GM11168 (cell line): ENCODE results near the gene RAI1.

ENCODE experiments used
- in situ Hi-C: fragments of 300-500 bp; cut with MboI; formaldehyde crosslinking; loops from one replicate; pipeline ENCODE4 v1.12.0; 2022; ENCODE audit warnings: low sequenced_read_pairs; ENCODE audit not compliant: unreplicated experiment

Gene RAI1

GRCh38 chr17:17677299-17678040, 3.8 kb upstream of the RAI1 start:
- in situ Hi-C loops, result loop anchor here (25.0 kb wide), 1 partner anchor 360 kb away; the partner anchor contains the start of genes ATPAF2 and GID4

DNA sequence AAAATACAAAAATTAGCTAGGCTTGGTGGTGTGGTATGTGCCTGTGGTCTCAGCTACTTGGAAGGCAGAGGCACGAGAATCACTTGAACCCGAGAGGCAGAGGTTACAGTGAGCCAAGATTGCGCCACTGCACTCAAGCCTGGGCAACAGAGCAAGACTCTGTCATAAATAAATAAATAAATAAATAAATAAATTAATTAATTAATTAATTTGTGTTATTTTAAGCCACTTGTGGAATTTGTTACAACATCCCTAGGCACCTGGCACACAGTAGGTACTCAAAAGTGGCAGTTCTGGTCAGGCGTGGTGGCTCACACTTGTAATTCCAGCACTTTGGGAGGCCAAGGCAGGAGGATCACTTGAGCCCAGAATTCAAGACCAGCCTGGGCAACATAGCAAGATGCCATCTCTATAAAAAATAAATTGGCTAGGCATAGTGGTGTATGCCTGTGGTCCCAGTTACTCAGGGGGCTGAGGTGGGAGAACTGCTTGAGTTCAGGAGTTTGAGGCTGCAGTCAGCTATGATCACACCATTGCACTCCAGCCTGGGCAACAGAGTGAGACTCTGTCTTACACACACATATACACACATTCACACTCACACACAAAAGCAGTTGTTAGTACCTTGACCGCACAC, 3.1 kb upstream of the RAI1 start:
- in situ Hi-C loops, result loop anchor here (25.0 kb wide), 1 partner anchor 359 kb away; the partner anchor contains the start of genes ATPAF2 and GID4

GRCh38 chr17:17679243-17679642, 2.0 kb upstream of the RAI1 start:
- in situ Hi-C loops, result loop anchor here (25.0 kb wide), 1 partner anchor 358 kb away; the partner anchor contains the start of genes ATPAF2 and GID4

DNA sequence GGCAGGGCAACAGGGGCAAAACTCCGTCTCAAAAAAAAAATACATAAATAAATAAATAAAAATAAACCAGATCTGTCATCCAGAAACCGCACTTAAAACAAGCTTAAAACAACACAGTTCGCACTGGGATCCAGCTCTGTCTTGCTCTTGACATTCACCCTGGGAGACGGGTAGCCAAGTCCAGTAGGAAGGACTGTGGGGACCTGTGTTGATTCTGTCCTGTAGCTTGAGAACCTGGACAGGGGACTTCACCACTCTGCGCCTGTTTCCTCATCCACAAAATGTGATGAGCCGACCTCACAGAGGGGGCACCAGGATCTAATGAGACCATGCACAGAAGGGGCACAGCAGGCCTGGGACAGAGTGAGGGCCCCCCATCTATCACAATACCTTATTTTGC, 1.5 kb upstream of the RAI1 start:
- in situ Hi-C loops, result loop anchor here (5.0 to 25.0 kb wide), 2 partner anchors 178 to 358 kb away; partner anchors contain the start of genes ATPAF2 and GID4

GRCh38 chr17:17680477-17681186, 626 bp upstream of the RAI1 start:
- in situ Hi-C loops, result loop anchor here (5.0 to 25.0 kb wide), 2 partner anchors 177 to 357 kb away; partner anchors contain the start of genes ATPAF2 and GID4

- in situ Hi-C loops, result loop anchor here (5.0 to 25.0 kb wide), 2 partner anchors 175 to 355 kb away; partner anchors contain the start of genes ATPAF2 and GID4
Measured at GRCh38 chr17:17681744-17682292, 560 bp downstream of the RAI1 start.

DNA sequence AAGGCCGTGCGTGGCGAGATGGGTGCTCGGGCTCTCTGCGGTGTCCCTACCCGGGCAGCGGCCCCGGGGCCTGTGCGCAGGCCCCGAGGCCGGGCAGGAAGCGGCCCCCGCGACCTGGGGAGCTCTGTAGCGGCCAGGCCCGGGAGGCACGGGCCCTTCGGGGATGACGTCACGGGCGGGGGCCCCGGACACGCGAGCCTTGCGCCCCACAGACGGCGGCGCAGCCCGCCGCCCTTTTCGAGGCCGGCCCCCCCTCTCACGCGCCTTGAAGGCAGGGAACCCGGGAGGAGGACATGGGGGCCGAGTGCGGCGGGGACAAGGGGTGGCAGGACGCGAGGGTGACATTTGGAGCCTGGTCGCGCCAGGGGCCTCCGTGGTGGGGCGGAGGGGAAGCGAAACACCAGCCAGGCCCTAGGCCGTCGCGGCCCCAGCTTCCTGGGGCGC, 1.1 kb downstream of the RAI1 start:
- in situ Hi-C loops, result loop anchor here (5.0 to 25.0 kb wide), 2 partner anchors 175 to 355 kb away; partner anchors contain the start of genes ATPAF2 and GID4

DNA sequence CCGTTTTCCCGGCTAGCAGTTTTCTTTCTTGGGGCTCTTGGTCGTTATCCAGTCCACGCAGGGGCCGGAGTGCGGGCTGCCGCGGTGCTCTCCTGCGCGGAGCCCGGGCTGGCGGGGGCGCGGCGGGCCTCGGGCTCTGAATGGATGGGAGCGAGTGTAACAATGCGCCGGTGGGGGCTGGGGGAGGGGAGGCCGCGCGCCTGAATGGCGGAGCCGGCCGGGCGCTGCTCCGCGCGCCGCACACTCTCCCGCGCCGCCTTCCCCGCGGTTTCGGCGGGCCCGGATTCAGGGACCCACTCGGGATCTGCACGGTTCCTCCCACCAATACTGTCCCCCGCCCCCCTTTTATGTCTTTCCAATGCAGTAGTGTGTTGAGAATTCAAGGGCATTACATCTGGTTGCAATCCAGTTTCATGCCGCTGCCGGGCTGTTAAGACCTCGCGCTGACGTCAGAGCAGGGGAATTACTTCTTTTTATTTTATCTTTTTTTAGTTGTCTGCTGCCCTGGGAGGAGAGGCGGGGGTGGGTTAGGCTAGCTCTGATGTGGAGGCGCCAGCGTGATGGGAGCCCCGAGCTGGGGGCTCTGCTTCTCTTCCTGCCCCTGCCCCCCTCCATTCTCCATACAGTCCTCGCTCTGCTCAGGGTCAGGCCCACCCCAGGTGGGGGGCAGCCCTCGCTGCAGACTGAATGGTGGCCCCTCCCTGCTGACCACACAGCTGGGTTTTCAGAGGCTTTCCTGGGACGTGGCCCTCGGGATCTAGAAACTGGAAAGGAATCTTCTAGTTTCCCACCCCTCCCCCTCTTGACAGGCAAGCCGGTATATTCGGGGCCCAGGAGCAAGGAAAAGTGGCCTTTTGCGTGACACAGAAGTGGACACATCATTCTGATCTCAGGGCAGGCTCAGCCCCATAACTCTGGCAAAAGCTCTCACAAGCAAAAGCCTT, 1.8 kb downstream of the RAI1 start:
- in situ Hi-C loops, result loop anchor here (5.0 to 25.0 kb wide), 2 partner anchors 174 to 354 kb away; partner anchors contain the start of genes ATPAF2 and GID4

DNA sequence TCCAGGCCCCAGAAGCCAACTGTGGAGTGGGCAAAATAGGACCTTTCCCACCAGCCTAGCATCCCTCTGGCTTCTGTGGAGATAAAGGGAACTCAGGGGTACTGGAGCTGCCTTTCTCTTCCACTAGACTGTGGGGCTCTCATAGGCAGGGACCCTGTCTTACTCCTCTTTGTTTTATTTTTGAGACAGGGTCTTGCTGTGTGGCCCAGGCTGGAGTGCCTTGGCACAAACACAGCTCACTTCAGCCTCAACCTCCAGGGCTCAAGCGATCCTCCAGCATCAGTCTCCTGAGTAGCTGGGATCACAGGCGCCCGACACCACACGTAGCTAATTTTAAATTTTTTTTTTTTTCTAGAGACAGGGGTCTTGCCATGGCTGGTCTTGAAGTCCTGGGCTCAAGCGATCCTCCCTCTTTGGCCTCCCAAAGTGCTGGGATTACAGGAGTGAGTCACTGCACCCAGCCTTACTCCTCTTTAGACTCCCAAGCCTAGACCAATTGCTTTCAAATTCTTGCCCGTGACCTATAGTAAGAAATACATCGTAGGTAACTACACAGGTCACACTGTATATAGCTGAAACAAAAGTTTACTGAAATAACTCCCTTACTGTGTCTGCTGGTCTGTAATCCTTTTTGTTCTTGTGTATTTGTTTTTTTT, 2.6 kb downstream of the RAI1 start:
- in situ Hi-C loops, result loop anchor here (5.0 to 25.0 kb wide), 2 partner anchors 173 to 353 kb away; partner anchors contain the start of genes ATPAF2 and GID4

DNA sequence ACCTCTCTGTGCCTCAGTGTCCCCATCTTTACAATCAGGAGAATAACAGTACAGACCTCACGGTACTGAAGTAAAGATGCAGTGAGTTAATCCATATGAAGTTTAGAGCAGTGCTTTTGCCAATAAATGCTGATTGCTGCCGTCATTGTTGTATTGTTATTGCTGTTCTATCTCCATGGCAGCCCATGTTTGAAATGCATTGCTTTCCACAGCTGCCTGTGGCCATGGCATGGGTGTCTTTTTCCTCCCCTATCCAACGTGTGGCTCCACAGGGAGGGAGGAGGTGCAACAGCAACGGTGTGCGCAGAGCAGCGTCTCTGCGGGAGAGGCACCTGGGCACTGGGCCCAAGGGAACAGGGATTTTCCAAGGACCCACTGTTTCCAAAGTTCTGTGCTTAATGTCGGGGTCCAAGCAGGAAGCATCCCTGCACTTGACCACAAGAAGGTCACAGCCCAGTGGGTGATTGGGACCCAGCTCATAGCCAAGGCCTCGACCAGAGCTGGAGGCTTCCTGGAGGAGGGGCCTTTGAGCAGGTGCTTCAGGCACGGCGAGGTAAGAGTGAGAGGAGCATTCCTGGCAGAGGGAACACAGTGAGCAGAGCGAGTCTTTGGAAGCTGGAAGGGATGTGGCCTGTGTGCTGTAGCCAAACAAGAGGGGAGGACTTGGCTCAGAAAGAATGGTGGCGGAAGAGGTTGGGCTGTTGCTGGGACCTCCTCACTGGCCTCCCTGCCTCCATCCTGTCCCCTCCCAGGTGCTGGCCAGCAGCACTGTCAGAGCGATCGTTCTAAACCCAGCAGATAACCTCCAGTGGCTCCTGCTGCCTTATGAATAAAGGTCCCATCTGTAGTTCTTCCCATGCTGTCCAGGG, 3.9 kb downstream of the RAI1 start:
- in situ Hi-C loops, result loop anchor here (5.0 to 25.0 kb wide), 2 partner anchors 172 to 352 kb away; partner anchors contain the start of genes ATPAF2 and GID4

- in situ Hi-C loops, result loop anchor here (25.0 kb wide), 1 partner anchor 351 kb away; the partner anchor contains the start of genes ATPAF2 and GID4
Measured at GRCh38 chr17:17685775-17686291, 4.6 kb downstream of the RAI1 start.

- in situ Hi-C loops, result loop anchor here (25.0 kb wide), 1 partner anchor 348 kb away; the partner anchor contains the start of genes ATPAF2 and GID4
Measured at GRCh38 chr17:17689312-17689711, 8.1 kb downstream of the RAI1 start.

DNA sequence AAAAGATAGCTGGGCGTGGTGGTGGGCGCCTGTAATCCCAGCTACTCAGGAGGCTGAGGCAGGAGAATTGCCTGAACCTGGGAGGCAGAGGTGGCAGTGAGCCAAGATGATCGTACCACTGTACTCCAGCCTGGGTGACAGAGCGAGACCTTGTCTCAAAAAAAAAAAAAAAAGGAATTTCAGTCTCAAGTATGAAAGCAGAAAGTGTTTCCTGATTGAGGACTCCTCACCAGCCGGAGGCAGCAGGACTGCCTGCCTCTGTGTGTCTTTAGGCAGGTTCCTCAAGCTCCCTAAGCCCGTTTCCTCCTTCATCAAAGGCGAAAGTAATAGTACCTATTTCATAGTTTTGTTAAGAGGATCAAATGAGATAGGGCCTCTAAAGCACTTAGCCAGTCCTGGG, 9.0 kb downstream of the RAI1 start:
- in situ Hi-C loops, result loop anchor here (25.0 kb wide), 1 partner anchor 347 kb away; the partner anchor contains the start of genes ATPAF2 and GID4

- in situ Hi-C loops, result loop anchor here (25.0 kb wide), 1 partner anchor 346 kb away; the partner anchor contains the start of genes ATPAF2 and GID4
Measured at GRCh38 chr17:17691468-17692263, 10.4 kb downstream of the RAI1 start.

GRCh38 chr17:17692353-17693252, 11.3 kb downstream of the RAI1 start:
- in situ Hi-C loops, result loop anchor here (25.0 kb wide), 1 partner anchor 345 kb away; the partner anchor contains the start of genes ATPAF2 and GID4
